NCI-H1930 (cell line): Measurements from ENCODE around the gene LENG9.
"Not testable (repeated sequence)": the region's sequence is repeated elsewhere in the genome, so short reads cannot be mapped to it uniquely, and the experiment has no call there.

Source experiments
- DNase-seq, 2 experiments: peaks; one replicate each; lab custom pipeline; 2025; lab: John Stamatoyannopoulos, UW

Gene LENG9

DNA sequence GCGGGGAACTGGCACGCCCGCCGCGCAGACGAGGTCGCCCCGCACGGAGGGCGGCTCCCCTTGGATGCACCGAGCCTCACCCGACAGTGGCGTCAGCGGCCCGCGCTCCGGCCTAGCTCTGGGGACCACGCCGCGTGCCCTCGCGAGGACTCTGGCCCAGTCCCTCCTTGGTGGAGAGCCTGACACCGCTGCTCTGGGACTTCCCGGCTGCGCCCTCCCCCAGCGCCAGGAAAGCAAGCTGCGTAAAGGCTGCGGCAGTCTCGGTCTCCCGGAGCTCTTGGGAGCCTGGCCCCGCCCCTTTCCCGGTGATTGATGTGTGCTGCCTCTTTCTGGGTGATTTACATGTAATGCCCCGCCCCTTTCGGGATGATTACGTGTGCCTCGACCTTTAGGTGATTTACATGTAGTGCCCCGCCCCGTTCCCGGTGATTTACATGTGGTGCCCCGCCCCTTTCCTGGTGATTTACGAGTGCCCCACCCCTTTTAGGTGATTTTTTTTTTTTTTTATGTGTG lies at the start of gene LENG9:
TSS of gene LENG9 (minus strand) at position 248 of the 513 bp plus-strand sequence. CDS start 252 bp downstream, outside the sequence.
- DNase-seq: peak; percentile 97 to 98

GRCh38 chr19:54509200-54509940 lies 45.8 kb upstream of the LENG9 start:
- DNase-seq: not testable (repeated sequence)

GRCh38 chr19:54508487-54508886 lies 44.9 kb upstream of the LENG9 start:
- DNase-seq: not testable (repeated sequence)

GRCh38 chr19:54507824-54508223 lies 44.2 kb upstream of the LENG9 start:
- DNase-seq: no peak

GRCh38 chr19:54507038-54507717 lies 43.6 kb upstream of the LENG9 start:
- DNase-seq: not testable (repeated sequence)

DNA sequence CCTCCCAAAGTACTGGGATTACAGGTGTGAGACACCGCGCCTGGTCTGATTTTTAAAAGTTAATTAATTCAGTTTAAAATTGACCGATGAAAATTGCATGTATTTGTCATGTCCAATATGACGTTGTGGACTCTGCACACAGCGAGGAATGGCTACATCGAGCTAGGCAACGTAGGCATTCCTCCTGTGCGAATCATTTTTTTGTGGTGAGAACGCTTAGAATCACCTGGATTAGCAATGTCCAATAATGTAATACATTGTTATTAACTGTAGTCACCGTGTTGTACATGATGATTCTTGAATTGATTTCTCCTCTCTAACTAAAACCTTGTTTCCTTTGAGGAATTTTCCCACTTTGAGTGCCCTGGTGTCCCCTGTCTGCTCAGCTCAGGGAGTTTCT lies 42.5 kb upstream of the LENG9 start:
- no peak for DNase-seq

- DNase-seq: not testable (repeated sequence)
Observed at GRCh38 chr19:54505542-54505941, 42.0 kb upstream of the LENG9 start.

DNA sequence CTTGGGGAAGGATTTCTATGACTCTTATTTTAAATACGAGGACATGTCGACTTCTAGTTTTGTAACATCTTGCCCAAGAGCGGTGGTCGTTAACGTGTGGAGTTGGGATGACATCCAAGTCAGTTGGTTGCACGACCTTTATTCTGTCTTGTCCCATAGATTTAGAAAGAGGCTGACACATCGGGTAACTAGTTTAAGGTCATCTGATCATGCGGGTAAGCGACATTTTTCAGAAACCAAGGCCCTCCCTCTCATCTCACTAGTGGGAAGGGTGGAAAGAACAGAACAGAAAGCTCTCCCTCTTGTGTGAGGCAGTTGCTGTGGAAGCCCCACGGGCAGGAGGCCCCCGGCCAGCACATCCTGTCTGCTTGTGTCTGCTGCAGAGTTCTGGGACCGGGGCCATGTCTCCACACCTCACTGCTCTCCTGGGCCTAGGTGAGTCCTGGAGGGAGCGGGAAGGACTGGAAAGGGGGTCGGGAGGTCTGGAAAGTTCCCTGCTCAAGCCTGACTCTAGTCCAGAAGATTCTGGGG lies 39.0 kb upstream of the LENG9 start, which contains the start of gene LAIR2:
TSS of gene LAIR2 (plus strand) at position 314 of the 531 bp plus-strand sequence. CDS start at position 402, 88 bp downstream.
- DNase-seq: no peak

GRCh38 chr19:54498451-54498772 lies 34.8 kb upstream of the LENG9 start:
- not testable (repeated sequence) for DNase-seq

- not testable (repeated sequence) for DNase-seq
Observed at GRCh38 chr19:54497747-54498450, 34.3 kb upstream of the LENG9 start.

- DNase-seq: not testable (repeated sequence)
Observed at GRCh38 chr19:54495284-54495683, 31.7 kb upstream of the LENG9 start.

GRCh38 chr19:54493967-54494585 lies 30.5 kb upstream of the LENG9 start:
- DNase-seq: no peak

DNA sequence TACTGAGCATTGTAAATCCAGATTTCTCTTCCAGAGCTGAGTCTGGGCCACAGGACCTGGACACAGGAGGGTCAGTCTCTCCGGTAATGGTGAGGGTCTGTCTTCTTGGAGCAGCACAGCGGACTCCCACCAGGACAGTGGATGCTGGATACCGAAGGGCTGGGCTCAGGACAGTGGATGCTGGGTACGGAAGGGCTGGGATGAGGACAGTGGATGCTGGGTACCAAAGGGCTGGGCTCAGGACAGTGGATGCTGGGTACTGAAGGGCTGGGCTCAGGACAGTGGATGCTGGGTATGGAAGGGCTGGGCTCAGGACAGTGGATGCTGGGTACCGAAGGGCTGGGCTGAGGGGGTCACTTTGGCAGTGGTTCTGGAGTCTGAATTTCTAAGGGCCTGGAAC lies 29.5 kb upstream of the LENG9 start:
- DNase-seq: not testable (repeated sequence)

DNA sequence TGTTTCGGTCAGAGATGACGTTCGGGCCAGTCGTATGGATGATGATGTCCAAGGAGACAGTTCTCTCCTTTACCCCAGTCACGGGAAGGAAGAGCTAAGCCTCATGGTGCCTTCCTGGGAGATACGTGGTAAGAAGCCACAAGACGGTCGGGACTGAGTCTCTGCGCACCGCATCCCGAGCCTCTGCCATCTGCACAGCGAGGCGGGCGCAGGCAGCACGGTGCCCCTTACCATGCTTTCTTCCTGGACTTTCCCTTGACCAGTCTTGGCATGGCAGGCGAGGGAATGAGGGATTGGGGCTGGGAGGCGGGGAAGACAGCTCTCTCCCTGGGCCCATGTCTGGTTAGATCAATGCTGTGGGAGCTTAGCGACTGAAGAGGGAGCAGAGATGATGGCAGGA lies 29.0 kb upstream of the LENG9 start:
- no peak for DNase-seq

DNA sequence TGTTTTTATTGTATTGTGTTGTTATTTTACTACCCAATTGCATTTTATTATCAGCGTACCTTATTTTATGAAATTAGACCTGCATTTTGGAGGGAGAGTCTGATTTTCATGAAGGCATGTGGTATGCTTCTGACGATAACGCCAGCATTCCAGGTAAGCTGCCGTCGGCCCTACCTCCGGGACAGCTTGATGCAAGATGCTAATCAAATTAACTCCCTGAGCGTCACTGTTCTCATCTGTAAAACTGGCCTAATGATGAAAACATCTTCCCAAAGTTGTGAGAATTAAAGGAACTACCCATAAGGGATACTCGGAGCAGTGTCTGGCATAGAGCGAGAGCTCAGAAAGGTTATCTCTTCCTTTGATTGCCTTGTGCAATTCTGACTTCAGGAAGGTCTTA lies 26.2 kb upstream of the LENG9 start:
- no peak for DNase-seq

DNA sequence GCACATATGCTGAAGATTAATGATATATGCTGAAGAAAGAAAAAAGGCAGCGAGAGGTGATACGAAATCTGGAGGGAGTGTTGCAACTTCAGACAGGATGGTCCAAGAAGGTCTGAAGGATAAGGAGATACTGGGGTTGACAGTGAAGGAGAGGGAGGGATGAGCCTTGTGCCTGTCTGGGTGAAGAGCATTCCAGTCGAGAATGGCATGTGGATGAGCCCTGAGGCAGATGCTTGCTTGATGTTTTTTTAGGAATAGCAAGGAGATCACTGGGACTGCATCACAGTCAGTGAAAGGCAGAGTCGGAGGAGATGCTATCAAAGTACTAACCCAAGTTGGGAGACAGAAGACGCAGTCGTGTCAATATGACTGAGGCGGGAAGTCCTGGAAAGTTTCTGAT lies 25.8 kb upstream of the LENG9 start:
- DNase-seq: no peak

DNA sequence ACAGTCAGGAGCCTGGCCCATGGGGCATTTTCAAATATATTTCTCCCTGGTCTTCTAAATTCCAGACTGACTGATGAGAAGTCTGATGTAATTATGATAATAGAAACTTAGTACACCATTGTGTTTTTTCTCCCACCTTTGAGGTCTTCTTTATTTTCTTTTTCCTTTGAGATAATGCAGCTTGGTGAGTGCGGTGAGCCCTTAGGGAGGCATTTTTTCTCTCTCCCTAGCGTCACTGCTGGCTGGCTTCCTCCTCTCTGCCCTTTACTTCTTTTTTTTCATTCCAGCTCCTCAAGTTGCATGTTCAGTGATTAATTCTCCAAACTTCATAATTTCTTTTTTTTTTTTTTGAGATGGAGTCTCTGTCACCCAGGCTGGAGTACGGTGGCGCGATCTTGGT lies 22.3 kb upstream of the LENG9 start:
- DNase-seq: no peak

GRCh38 chr19:54484451-54484850 lies 20.9 kb upstream of the LENG9 start:
- no peak for DNase-seq

- no peak for DNase-seq
Observed at GRCh38 chr19:54482889-54483288, 19.3 kb upstream of the LENG9 start.

GRCh38 chr19:54481326-54481930 lies 17.9 kb upstream of the LENG9 start:
- DNase-seq: peak; percentile 65 to 66

DNA sequence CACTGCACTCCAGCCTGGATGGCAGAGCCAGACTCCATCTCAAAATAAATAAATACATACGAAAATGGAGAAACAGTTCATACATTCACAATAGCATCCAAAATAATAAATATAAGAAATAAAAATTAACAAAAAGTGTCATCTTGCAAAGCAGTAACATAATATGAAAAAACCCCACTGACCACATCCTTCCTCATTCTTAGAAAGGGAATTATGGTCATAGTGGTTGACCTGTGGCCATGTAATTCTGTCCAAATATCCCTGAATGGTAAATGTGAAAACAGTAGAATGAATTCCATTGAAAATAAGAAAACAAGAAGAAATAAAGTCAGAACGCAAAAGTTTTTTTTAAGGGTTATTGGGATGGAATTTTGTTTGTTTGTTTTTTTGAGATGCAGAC lies 16.5 kb upstream of the LENG9 start:
- no peak for DNase-seq
